NCI-H69 (cell line): Measurements from ENCODE around the gene DDX41.
"Not testable (repeated sequence)": the region's sequence is repeated elsewhere in the genome, so short reads cannot be mapped to it uniquely, and the experiment has no call there.

Source experiments
- DNase-seq: peaks from one replicate; lab custom pipeline; 2025; lab: John Stamatoyannopoulos, UW

DDX41 gene

GRCh38 chr5:177537389-177538361 is 20.9 kb upstream of the DDX41 start:
- no peak for DNase-seq

DNA sequence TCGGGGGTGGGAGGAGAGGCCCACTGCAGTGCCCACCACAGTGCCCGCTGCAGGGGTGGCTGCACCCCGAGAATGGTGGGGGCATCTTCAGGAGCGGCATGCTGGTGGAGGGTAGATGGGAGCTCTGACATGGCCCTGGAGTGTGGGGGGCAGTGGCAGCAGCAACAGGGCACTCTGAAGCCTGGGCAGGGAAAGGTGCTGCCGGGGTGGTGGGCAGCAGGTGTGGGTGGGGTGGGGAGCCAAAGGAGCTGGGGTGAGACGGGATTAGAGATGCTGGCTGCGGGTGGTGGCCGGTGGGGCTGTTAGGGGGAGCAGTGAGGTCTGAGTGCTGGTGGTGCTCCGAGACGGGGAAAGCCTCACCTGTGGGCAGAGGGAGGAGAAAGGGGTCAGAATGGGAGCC is 19.6 kb upstream of the DDX41 start:
- DNase-seq, result no peak

- DNase-seq, result no peak
These were observed 18.4 kb upstream of the DDX41 start for GRCh38 chr5:177535125-177535524.

GRCh38 chr5:177534433-177534832 is 17.7 kb upstream of the DDX41 start:
- DNase-seq, result not testable (repeated sequence)

GRCh38 chr5:177531209-177531940 is 14.6 kb upstream of the DDX41 start:
- no peak for DNase-seq

GRCh38 chr5:177530638-177531037 is 13.9 kb upstream of the DDX41 start:
- no peak for DNase-seq

DNA sequence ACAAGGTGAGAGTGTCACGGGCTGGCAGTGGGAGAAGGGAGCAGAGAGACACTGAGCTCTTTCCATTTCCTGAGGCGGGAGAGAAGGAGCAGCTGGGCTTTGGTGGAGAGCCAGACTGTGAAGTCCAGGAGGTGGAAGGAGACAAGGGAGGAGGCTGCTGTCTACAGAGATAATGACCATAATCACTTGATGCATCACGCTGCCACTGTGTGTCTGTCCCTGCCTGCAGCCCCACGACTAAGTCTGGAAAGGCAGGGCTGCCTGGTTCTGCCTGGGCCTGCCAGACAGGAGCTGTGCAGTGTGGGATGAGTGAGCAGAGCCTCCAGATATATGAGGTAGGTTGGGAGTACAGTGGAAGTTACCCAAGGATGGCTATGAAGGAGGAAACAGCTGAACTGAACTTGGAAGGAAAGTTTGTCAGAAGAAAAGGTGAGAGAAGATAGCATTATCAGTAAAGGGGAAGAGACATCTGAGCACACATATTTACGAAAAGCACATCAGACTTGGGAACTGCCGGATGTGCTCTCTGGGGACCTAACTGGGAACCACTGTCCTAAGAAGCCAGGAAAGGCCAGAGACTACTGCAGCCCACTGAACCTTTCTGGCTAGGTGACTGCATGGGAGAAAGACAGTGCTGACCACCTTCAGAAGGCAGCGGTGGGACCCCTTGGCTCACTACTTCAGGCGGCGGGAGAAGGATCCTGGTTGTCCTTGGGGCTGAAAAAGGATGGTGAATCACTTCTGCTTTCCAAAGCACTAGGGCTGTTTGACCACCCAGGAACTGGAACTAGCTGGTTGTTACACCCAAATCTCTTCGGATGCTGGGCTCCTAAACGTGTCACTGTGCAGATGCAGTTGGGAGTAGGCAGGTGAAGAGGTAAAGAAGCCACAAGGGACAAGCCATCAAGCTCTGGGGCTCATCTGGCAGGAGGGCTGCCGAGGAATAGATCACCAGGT is 12.8 kb upstream of the DDX41 start:
- DNase-seq, result no peak

- DNase-seq, result no peak
These were observed 11.9 kb upstream of the DDX41 start for GRCh38 chr5:177528631-177529030.

- DNase-seq, result no peak
These were observed 10.8 kb upstream of the DDX41 start for GRCh38 chr5:177527595-177527994.

- no peak for DNase-seq
These were observed 10.0 kb upstream of the DDX41 start for GRCh38 chr5:177526791-177527190.

DNA sequence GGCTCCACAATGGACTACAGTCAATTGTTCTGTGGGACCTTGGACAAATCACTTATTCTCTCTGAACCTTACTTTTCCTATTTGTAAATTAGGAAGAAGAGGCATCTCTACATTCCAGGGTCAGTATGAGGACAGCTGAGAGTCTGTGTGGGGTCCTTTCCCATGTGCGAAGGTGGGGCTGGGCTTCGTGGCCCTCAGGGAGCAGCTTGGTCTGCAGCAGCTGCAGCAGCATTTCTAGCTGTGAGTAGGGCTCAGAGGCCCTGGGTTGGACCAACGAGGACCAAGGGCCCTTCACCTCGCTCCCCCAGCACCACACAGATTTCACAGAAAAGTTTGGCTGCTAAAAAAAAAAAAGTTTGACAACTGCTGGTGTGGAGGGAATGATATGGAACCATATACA is 9.4 kb upstream of the DDX41 start:
- DNase-seq, result no peak

DNA sequence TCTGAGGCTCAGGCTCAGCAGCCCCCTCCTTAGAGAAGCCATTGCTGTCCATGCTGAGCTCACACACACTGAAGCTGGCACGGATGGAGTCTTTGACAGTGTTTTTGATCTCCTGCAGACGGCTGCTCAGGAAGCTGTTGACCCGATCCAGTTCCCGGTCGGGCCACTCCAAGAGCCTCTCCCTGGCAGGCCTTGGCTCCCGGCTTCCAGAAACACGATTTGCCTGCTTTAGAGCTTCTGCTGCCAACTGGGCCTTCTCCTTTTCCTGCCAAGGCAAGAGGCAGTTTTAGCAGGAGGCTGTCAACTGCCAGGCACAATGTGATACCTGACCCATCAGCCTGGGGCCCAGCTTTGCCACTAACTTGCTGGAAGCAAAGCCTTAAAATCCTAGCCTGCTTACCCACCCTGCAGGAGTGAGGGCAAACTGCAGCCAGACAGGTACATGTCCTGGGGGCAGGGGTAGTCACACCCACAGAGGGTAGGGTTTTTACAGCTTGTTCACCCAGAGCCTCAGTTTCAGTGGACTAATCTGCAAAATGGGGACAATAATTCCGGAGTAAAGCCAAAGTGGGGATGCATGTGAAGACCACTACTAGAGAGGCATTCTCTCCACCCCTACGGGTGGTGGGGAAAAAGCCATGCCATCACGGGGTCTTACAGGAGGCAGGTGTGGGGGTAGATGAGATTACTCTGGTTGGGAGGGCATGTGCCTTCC is 8.3 kb upstream of the DDX41 start:
- DNase-seq, result no peak

DNA sequence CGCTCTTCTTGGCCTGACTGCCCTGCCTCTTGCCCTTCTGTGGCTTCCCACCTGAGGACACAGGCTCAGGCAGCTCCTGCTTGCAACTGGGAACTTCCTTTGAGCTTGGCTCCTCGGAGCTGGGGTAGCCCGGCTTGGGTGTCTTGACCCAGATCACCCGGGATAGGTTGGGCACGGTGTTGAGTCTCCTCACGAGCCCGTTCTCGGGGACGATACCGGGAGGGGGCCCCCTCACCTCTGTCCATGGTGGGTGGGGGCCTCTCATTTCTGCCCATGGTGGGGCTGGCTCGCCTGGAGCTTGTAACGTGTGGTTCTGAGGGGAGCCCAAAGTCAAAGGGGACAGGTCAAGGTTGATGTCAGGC is 7.8 kb upstream of the DDX41 start:
- DNase-seq, result no peak

- DNase-seq, result no peak
These were observed 7.2 kb upstream of the DDX41 start for GRCh38 chr5:177523711-177524538.

- peak; percentile 17 for DNase-seq
These were observed 4.3 kb upstream of the DDX41 start for GRCh38 chr5:177520916-177521513.

DNA sequence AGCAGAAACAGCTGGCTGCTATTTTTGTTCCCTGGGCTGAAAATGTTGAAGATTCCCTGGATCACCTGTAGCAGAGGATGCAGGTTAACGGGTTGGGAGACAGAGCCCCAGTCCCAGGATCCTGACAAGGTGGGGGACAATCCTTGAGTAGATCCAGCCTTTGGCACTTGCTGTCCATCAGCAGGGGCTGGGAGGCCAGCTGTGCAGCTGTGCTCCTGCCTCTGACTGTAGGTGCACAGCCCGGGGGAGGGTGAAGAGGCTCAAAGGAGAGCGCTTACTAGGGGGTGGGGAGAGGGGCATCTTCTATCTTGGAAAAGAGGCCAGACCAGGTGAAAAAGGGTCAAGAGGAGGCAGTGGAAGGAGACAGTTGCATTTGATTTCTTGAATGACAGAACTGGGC is 3.5 kb upstream of the DDX41 start:
- no peak for DNase-seq

- no peak for DNase-seq
These were observed 2.9 kb upstream of the DDX41 start for GRCh38 chr5:177519463-177520235.

DNA sequence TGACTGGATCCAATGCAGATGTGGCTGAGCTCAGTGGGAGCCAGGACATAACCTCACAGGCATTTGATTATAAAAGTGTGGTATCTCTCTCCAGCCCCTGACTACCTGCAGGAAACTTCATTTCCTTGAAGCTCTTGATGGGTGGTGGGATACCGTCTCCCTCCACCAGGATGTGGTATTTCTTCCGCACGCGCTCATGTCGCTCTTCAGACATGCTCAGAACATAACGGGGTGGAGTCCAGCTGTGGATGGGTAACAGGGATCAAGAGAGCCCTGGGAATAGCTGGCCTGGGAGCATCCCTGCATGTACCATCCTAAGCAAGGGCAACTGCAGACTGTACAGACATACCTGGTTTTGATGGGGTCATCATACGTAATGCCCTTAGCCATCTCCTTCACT is 1.2 kb downstream of the DDX41 start:
- no peak for DNase-seq

DNA sequence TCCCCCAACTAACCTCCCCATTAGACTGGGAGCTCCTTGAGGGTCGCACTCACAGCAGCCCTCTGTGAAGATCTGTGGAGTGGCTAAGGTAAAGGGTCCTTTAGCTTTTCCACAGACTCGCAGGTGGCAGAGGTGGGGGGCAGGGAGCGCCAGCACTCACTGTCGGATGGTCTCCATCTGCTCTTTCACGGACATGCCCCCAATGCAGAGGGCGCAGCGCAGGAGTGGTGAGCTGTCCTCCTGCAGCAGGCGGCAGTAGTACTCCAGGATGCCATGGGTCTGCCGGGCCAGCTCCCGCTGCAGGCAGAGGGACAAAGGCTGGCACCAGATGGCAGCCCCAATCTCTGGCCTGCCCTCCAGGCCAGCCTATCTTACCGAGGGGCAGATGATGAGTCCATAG is 2.2 kb downstream of the DDX41 start:
- DNase-seq, result no peak
